ENCODE data around the gene GRM8. TPM values are rescaled to one million over a fixed set of nuclear protein-coding genes. Genes with fewer than 3 reads are reported as not detected.

GRM8 gene
- total and polyA plus RNA-seq, 4 donors: 0.28 to 4.9 (median 2.8) TPM

DNA sequence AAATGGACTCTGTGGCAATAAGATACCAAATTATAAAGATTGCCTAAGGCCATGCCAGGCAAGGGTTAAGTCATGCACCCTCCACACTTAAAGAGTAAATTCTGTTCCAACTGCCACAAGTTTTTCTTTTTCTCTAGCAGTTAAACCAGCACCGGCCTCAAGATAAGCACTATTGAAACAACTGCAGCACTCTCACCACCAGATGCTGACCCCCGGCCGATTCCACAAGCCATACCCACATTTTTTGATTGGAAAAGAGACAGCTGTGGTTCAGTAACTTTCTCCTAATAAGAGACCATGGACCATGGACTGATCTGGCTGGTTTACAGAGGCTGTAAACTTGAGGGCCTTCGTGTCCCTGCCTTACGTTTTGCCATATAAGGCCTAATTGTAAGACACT, 44.9 kb downstream of the GRM8 start:
- Histone ChIP-seq H3K4me3 (ENCODE audit: low read depth in 1 of 3, low read length in 3 of 3) (no peak overlapping the region), H3K9me3 (ENCODE audit: control insufficient read depth in 4 of 4, low read length in 3 of 4) (no peaks in the 10 kb centered on the region), H3K36me3 (ENCODE audit: control insufficient read depth in 4 of 4, insufficient read depth in 3 of 4, low read depth in 1 of 4, low read length in 3 of 4) (no peaks in the 10 kb centered on the region), H3K9ac (ENCODE audit: low read depth in 1 of 2, low read length in 2 of 2) (no peak overlapping the region), H3K4me1 (ENCODE audit: control insufficient read depth in 4 of 4, insufficient read depth in 4 of 4, low read length in 3 of 4) (no peaks in the 10 kb centered on the region), H3K27ac (ENCODE audit: low read depth in 1 of 2, low read length in 2 of 2) (no peak overlapping the region), H3K27me3 (ENCODE audit: control insufficient read depth in 4 of 4, insufficient read depth in 4 of 4, low read length in 3 of 4) (no peaks in the 10 kb centered on the region)
- DNase-seq (ENCODE audit: low spot score): no peak
- WGBS: 80% methylated on average over 5 of the region's 5 CpGs
- TF ChIP-seq EGR1 (IDR thresholded peaks at IDR 0.05; ENCODE audit: low read depth in 2 of 2): no peak
- TF ChIP-seq NR2F2 (IDR thresholded peaks at IDR 0.05): no peak
- TF ChIP-seq TAF1 (conservative IDR thresholded peaks at IDR 0.05): no peak
- no peak for TF ChIP-seq JUND (IDR thresholded peaks at IDR 0.05)
- TF ChIP-seq FOXA1 (IDR thresholded peaks at IDR 0.05): no peak
- no peak for TF ChIP-seq HNF4A (conservative IDR thresholded peaks at IDR 0.05)

DNA sequence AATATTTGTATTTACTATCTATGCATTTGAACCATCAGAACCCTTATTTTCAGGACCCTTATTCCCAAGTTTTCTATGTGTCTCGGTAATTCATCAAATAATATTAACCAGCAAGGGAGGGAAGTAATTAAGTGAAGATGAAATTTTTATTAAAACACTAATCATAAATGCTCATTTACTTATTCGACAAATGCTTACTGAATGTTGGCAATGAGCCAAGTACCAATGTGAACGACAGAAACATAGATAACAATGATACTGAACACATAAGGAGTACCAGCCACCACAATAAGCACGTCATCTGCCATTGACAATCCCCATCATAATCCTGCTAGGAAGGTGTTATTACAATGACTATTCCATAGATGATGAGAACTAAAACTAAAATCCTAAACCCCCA, 45.5 kb downstream of the GRM8 start:
- Histone ChIP-seq H3K4me1 (ENCODE audit: control insufficient read depth in 4 of 4, insufficient read depth in 4 of 4, low read length in 3 of 4) (no peaks in the 10 kb centered on the region), H3K4me3 (ENCODE audit: low read depth in 1 of 3, low read length in 3 of 3) (no peak overlapping the region), H3K9ac (ENCODE audit: low read depth in 1 of 2, low read length in 2 of 2) (no peak overlapping the region), H3K9me3 (ENCODE audit: control insufficient read depth in 4 of 4, low read length in 3 of 4) (no peaks in the 10 kb centered on the region), H3K27ac (ENCODE audit: low read depth in 1 of 2, low read length in 2 of 2) (no peak overlapping the region), H3K27me3 (ENCODE audit: control insufficient read depth in 4 of 4, insufficient read depth in 4 of 4, low read length in 3 of 4) (no peaks in the 10 kb centered on the region), H3K36me3 (ENCODE audit: control insufficient read depth in 4 of 4, insufficient read depth in 3 of 4, low read depth in 1 of 4, low read length in 3 of 4) (no peaks in the 10 kb centered on the region)
- WGBS: 80% methylated on average over 4 of the region's 4 CpGs
- no peak for DNase-seq (ENCODE audit: low spot score)
- TF ChIP-seq GABPA (IDR thresholded peaks at IDR 0.05 in 1 of 2, conservative IDR thresholded peaks at IDR 0.05 in 1 of 2) (no peak), JUND (IDR thresholded peaks at IDR 0.05) (no peak), ATF3 (IDR thresholded peaks at IDR 0.05) (no peak), NR2F2 (IDR thresholded peaks at IDR 0.05) (no peak), RXRA (IDR thresholded peaks at IDR 0.05) (no peak), RAD21 (IDR thresholded peaks at IDR 0.05) (no peak), HNF4G (IDR thresholded peaks at IDR 0.05) (no peak), HNF4A (conservative IDR thresholded peaks at IDR 0.05) (no peak), MAX (IDR thresholded peaks at IDR 0.05) (no peak), FOXA2 (IDR thresholded peaks at IDR 0.05) (no peak), TAF1 (conservative IDR thresholded peaks at IDR 0.05) (no peak), EGR1 (IDR thresholded peaks at IDR 0.05; ENCODE audit: low read depth in 2 of 2) (no peak), SP1 (IDR thresholded peaks at IDR 0.05) (no peak)
- TF ChIP-seq, protein P1, sequence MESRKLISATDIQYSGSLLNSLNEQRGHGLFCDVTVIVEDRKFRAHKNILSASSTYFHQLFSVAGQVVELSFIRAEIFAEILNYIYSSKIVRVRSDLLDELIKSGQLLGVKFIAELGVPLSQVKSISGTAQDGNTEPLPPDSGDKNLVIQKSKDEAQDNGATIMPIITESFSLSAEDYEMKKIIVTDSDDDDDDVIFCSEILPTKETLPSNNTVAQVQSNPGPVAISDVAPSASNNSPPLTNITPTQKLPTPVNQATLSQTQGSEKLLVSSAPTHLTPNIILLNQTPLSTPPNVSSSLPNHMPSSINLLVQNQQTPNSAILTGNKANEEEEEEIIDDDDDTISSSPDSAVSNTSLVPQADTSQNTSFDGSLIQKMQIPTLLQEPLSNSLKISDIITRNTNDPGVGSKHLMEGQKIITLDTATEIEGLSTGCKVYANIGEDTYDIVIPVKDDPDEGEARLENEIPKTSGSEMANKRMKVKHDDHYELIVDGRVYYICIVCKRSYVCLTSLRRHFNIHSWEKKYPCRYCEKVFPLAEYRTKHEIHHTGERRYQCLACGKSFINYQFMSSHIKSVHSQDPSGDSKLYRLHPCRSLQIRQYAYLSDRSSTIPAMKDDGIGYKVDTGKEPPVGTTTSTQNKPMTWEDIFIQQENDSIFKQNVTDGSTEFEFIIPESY (IDR thresholded peaks at IDR 0.05): no peak

DNA sequence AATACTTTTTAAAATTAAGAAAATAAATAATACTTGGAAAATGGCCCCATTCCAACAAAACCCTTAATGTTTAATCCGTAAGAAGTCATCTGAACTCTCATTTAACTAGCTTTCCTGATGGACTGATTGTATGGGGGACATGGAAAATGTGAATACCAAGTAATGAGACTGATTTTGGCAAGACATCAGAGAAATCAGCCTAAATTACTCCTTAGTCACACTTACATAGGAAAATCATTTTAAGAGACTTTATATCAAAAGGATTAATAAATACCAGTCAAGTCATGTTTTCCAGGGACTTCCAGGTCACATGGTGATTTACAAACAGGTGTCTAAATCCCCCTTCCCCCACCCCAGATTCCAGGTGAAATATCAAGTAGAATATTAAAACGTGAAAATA, 58.2 kb downstream of the GRM8 start:
- TF ChIP-seq JUND (IDR thresholded peaks at IDR 0.05) (no peak), EGR1 (IDR thresholded peaks at IDR 0.05; ENCODE audit: low read depth in 2 of 2) (no peak), CTCF (IDR thresholded peaks at IDR 0.05; ENCODE audit: low read depth, low read length, missing input control) (no peak), FOXA1 (IDR thresholded peaks at IDR 0.05) (no peak), HNF4A (conservative IDR thresholded peaks at IDR 0.05) (no peak), YY1 (IDR thresholded peaks at IDR 0.05) (no peak), GABPA (IDR thresholded peaks at IDR 0.05 in 1 of 2, conservative IDR thresholded peaks at IDR 0.05 in 1 of 2) (no peak), HNF4G (IDR thresholded peaks at IDR 0.05) (no peak), TAF1 (conservative IDR thresholded peaks at IDR 0.05) (no peak), FOXA2 (IDR thresholded peaks at IDR 0.05) (no peak), SP1 (IDR thresholded peaks at IDR 0.05) (no peak), MAX (IDR thresholded peaks at IDR 0.05) (no peak), ATF3 (IDR thresholded peaks at IDR 0.05) (no peak)
- TF ChIP-seq, protein P1 (IDR thresholded peaks at IDR 0.05): no peak
- DNase-seq (ENCODE audit: low spot score): no peak
- WGBS: 82% methylated on average over 2 of the region's 2 CpGs

More for the DNA sequence above, 58.2 kb downstream of the GRM8 start:
- Histone ChIP-seq H3K9ac (ENCODE audit: low read depth in 1 of 2, low read length in 2 of 2) (no peak overlapping the region), H3K4me1 (ENCODE audit: control insufficient read depth in 4 of 4, insufficient read depth in 4 of 4, low read length in 3 of 4) (no peaks in the 10 kb centered on the region), H3K27ac (ENCODE audit: low read depth in 1 of 2, low read length in 2 of 2) (no peak overlapping the region), H3K27me3 (ENCODE audit: control insufficient read depth in 4 of 4, insufficient read depth in 4 of 4, low read length in 3 of 4) (no peaks in the 10 kb centered on the region), H3K36me3 (ENCODE audit: control insufficient read depth in 4 of 4, insufficient read depth in 3 of 4, low read depth in 1 of 4, low read length in 3 of 4) (no peaks in the 10 kb centered on the region), H3K4me3 (ENCODE audit: low read depth in 1 of 3, low read length in 3 of 3) (no peak overlapping the region), H3K9me3 (ENCODE audit: control insufficient read depth in 4 of 4, low read length in 3 of 4) (no peaks in the 10 kb centered on the region)
